Measurements from ENCODE around the gene SPATA24. TPM values are rescaled to one million over a fixed set of nuclear protein-coding genes. Genes with fewer than 3 reads are reported as not detected.
"Not testable (repeated sequence)": the region's sequence is repeated elsewhere in the genome, so short reads cannot be mapped to it uniquely, and the experiment has no call there.

The SPATA24 gene
- total RNA-seq, 2 experiments from 2014 or later: 4.6 to 5.9 TPM

GRCh38 chr5:139416651-139417050 is 12.8 kb upstream of the SPATA24 start:
- intact Hi-C loops (cut with DNase I, micrococcal nuclease): loop anchor here (5.0 to 10.0 kb wide), 4 partner anchors 218 to 348 kb away; no protein-coding TSS in a partner anchor
- Mint-ChIP-seq H3K36me3 (ENCODE audit: low read depth) (peaks cover 54% of the 10 kb centered on the region), H3K4me3 (no peak overlapping the region)

GRCh38 chr5:139415869-139416268 is 12.0 kb upstream of the SPATA24 start:
- Mint-ChIP-seq H3K4me1 (peaks cover 49% of the 10 kb centered on the region), H3K4me3 (peak overlapping the region; percentile 60), H3K27ac (peak overlapping the region; percentile 98), H3K36me3 (ENCODE audit: low read depth) (peaks cover 55% of the 10 kb centered on the region), H3K9me3 (ENCODE audit: low read depth) (no peaks in the 10 kb centered on the region), H3K27me3 (no peaks in the 10 kb centered on the region)
- no peak for DNase-seq
- CTCF ChIA-PET: interaction anchor here (0.5 to 3.5 kb wide), 11 partner anchors 9 to 577 kb away, joined by 3 to 14 read pairs (median 4); partner anchors contain the start of genes PAIP2, SPATA24 and STING1
- intact Hi-C loops (cut with DNase I, micrococcal nuclease): loop anchor here (1.0 to 10.0 kb wide), 13 partner anchors 12 to 349 kb away; partner anchors contain the start of genes DNAJC18 (in 1 of the 2), SPATA24 (in 1 of the 2) and UBE2D2 (in 1 of the 2)
- ATAC-seq: no peak
- POLR2A ChIA-PET: interaction anchor here (0.8 to 1.6 kb wide), 5 partner anchors 12 to 119 kb away, joined by 3 to 7 read pairs (median 5); partner anchors contain the start of genes DNAJC18, SPATA24 and STING1

More at GRCh38 chr5:139416651-139417050, 12.8 kb upstream of the SPATA24 start:
- H3K9me3 Mint-ChIP-seq (ENCODE audit: low read depth): no peaks in the 10 kb centered on the region
- POLR2A ChIA-PET: interaction anchor here (1.5 to 1.6 kb wide), 2 partner anchors 12 to 65 kb away, joined by 3 to 7 read pairs; partner anchors contain the start of genes SPATA24 and STING1
- CTCF ChIA-PET: interaction anchor here (0.5 to 3.5 kb wide), 5 partner anchors 13 to 917 kb away, joined by 3 to 14 read pairs (median 4); partner anchors contain the start of gene SPATA24
- H3K4me1 Mint-ChIP-seq: peaks cover 49% of the 10 kb centered on the region
- DNase-seq (no peak), ATAC-seq (no peak)
- H3K27me3 Mint-ChIP-seq: no peaks in the 10 kb centered on the region
- peak overlapping the region; percentile 98 for H3K27ac Mint-ChIP-seq

- Mint-ChIP-seq H3K4me3 (peak overlapping the region; percentile 60), H3K9me3 (ENCODE audit: low read depth) (no peaks in the 10 kb centered on the region), H3K4me1 (peaks cover 49% of the 10 kb centered on the region), H3K36me3 (ENCODE audit: low read depth) (peaks cover 54% of the 10 kb centered on the region), H3K27ac (peak overlapping the region; percentile 98), H3K27me3 (no peaks in the 10 kb centered on the region)
- DNase-seq: peak; percentile 74
- ATAC-seq: peak; percentile 78
- CTCF ChIA-PET: interaction anchor here (0.8 to 3.5 kb wide), 13 partner anchors 9 to 108 kb away, joined by 3 to 14 read pairs (median 4); partner anchors contain the start of genes DNAJC18, PAIP2, SPATA24 and STING1
- POLR2A ChIA-PET: interaction anchor here (0.6 to 1.6 kb wide), 8 partner anchors 11 to 345 kb away, joined by 3 to 7 read pairs (median 4); partner anchors contain the start of genes DNAJC18, SPATA24 and STING1
- intact Hi-C loops (cut with DNase I, micrococcal nuclease): loop anchor here (1.0 to 10.0 kb wide), 13 partner anchors 11 to 349 kb away; partner anchors contain the start of genes DNAJC18 (in 1 of the 2), SPATA24 (in 1 of the 2) and UBE2D2 (in 1 of the 2)
Observed at GRCh38 chr5:139415221-139415861, 11.5 kb upstream of the SPATA24 start.

DNA sequence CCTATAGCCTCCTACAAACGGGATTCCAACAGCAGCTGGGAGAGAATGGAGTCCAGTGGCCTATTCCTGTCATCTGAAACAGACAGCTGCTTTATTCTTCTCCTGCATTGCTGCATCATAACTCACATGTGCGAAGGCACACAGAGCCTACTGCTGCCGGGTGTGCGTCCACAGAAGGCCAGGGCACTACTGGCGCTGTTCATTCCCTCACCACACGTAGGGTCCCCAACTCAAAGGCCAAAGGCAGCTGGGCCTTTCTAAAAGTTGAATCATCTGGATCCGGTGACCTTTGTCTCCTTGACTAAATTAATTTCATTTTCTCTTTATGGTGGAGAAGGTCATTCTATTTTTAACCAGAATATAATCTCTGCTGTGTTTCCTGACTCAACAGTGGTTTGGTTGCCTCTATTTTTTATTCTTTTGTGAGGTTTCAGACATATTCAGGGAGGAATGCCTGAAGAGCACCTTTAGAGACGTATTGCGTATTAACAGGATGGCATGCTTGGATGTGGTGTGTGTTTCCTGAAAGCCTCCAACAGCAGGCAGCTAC is 10.8 kb upstream of the SPATA24 start:
- peaks cover 53% of the 10 kb centered on the region for H3K36me3 Mint-ChIP-seq (ENCODE audit: low read depth)

DNA sequence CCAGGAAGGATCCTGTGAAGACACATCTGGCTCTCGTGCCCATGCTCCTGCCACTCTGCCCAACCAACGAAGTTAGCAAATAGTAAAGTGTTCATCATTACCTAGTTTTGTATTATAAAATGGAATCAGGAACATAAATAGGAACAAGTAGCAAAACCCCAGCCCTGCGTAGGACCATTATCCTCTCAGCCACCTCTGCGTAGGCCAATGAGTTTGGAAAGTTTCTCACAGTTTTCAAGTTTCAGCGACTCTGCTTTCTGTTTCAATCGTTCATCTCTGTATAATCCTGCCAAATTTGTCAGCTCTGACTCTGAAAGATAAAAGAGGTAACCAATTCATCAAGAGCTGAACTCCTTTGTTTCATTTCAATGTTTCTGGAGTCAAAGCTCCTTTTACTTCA is 10.1 kb upstream of the SPATA24 start:
- Mint-ChIP-seq H3K36me3 (ENCODE audit: low read depth) (peaks cover 49% of the 10 kb centered on the region), H3K4me3 (peak overlapping the region; percentile 15), H3K27ac (peak overlapping the region; percentile 98), H3K27me3 (no peaks in the 10 kb centered on the region), H3K9me3 (ENCODE audit: low read depth) (no peaks in the 10 kb centered on the region), H3K4me1 (peaks cover 49% of the 10 kb centered on the region)
- intact Hi-C loops (cut with DNase I, micrococcal nuclease): loop anchor here (1.0 to 10.0 kb wide), 6 partner anchors 10 to 351 kb away; partner anchors contain the start of gene SPATA24 (in 1 of the 2)
- ATAC-seq (peak; percentile 69), DNase-seq (peak; percentile 58)
- CTCF ChIA-PET: interaction anchor here (0.6 to 3.5 kb wide), 16 partner anchors 8 to 198 kb away, joined by 3 to 14 read pairs (median 4); partner anchors contain the start of genes DNAJC18, PAIP2, SPATA24 and STING1
- POLR2A ChIA-PET: interaction anchor here (0.7 to 1.5 kb wide), 8 partner anchors 10 to 68 kb away, joined by 3 to 6 read pairs (median 4); partner anchors contain the start of genes DNAJC18, MZB1 and SPATA24

More for the DNA sequence above, 10.8 kb upstream of the SPATA24 start:
- ChIA-PET CTCF (interaction anchor here (0.6 to 3.5 kb wide), 14 partner anchors 8 to 152 kb away, joined by 3 to 14 read pairs (median 4); partner anchors contain the start of genes DNAJC18, PAIP2, SPATA24 and STING1), POLR2A (interaction anchor here (0.6 to 1.5 kb wide), 10 partner anchors 22 to 346 kb away, joined by 3 to 6 read pairs (median 4); partner anchors contain the start of genes DNAJC18 and MZB1)
- H3K4me1 Mint-ChIP-seq: peaks cover 49% of the 10 kb centered on the region
- H3K9me3 Mint-ChIP-seq (ENCODE audit: low read depth): no peaks in the 10 kb centered on the region
- no peaks in the 10 kb centered on the region for H3K27me3 Mint-ChIP-seq
- ATAC-seq: peak; percentile 14
- H3K4me3 Mint-ChIP-seq: peak overlapping the region; percentile 60
- peak; percentile 42 for DNase-seq
- intact Hi-C loops (cut with DNase I, micrococcal nuclease): loop anchor here (1.0 to 10.0 kb wide), 13 partner anchors 10 to 350 kb away; partner anchors contain the start of genes SPATA24 (in 2 of the 2), DNAJC18 (in 1 of the 2) and UBE2D2 (in 1 of the 2)
- peak overlapping the region; percentile 98 for H3K27ac Mint-ChIP-seq

DNA sequence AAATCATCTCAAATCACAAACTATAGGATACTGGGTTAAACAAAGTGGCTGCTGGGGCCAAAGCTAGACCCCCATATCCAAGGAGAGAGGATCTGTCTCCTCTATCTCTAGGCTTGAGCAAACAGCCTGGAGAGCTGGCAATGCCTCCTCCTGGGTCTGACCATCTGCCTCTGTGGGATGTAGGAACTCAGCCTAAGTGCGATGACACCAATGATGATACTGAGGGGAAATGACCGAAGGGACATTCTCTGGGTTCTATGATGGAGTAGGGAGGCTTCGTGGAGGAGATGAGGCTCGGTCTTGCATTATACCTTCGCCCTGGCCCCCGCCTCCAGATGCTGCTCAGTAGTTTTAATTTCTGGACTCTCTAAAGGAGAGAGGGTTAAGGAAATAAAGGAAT is 9.3 kb upstream of the SPATA24 start:
- DNase-seq (no peak), ATAC-seq (no peak)
- CTCF ChIA-PET: interaction anchor here (0.9 to 3.5 kb wide), 4 partner anchors 10 to 199 kb away, joined by 3 to 14 read pairs (median 4); partner anchors contain the start of gene SPATA24
- Mint-ChIP-seq H3K27ac (peak overlapping the region; percentile 98), H3K4me1 (peaks cover 49% of the 10 kb centered on the region), H3K36me3 (ENCODE audit: low read depth) (peaks cover 42% of the 10 kb centered on the region), H3K4me3 (no peak overlapping the region), H3K9me3 (ENCODE audit: low read depth) (no peaks in the 10 kb centered on the region), H3K27me3 (no peaks in the 10 kb centered on the region)
- intact Hi-C loops (cut with DNase I, micrococcal nuclease): loop anchor here in 1 of 2 experiments (10.0 kb wide), 2 partner anchors 222 to 352 kb away; no protein-coding TSS in a partner anchor
- POLR2A ChIA-PET: interaction anchor here (1.0 kb wide), 1 partner anchor 9 kb away, joined by 4 read pairs; the partner anchor contains the start of gene SPATA24

DNA sequence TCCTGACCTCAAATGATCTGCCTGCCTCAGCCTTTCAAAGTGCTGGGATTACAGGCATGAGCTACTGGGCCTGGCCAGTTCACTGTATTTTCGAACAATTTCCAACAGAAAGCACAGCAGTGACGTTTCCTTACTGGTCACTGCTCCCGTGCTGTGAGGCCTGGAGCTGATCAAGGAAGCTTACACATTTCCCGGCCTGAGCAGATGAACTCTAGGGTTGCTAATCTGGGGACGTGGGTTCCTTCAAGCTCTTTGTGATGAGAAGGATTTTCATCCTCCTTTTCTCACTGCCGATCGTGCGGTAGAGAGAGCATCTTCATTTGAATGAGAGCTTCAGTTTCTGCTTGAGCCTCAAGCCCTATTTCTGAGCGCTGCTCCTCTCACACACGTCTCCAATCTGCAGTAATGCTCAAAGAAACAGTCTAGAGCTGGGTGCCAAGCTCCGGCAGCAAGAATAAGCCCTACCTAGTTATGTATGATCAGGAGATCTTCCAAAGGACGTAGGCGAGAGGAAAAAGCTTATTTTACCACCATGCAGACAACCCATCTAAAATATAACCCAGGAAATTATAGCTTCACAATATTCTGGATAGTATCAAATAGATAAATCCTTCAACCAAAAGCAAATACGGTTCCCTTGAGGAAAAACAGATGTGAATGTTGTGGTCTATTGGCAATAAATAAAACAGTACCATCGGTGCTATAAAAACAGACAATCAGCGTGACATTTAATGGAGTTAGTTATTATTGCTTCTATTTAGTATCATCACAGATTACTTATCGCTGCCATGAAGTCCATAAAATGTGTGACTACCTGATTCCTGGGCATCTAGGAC is 7.3 kb upstream of the SPATA24 start:
- peaks cover 28% of the 10 kb centered on the region for H3K36me3 Mint-ChIP-seq (ENCODE audit: low read depth)
- CTCF ChIA-PET: interaction anchor here (0.6 to 2.8 kb wide), 9 partner anchors 10 to 237 kb away, joined by 3 to 10 read pairs (median 3); partner anchors contain the start of genes CXXC5 and UBE2D2
- H3K4me1 Mint-ChIP-seq: peaks cover 42% of the 10 kb centered on the region
- intact Hi-C loops (cut with DNase I, micrococcal nuclease): loop anchor here in 1 of 2 experiments (10.0 kb wide), 2 partner anchors 224 to 354 kb away; no protein-coding TSS in a partner anchor
- POLR2A ChIA-PET: interaction anchor here (0.9 kb wide), 1 partner anchor 63 kb away, joined by 3 read pairs; no protein-coding TSS in a partner anchor
- DNase-seq (no peak), ATAC-seq (no peak)
- H3K27ac Mint-ChIP-seq: no peak overlapping the region
- H3K9me3 Mint-ChIP-seq (ENCODE audit: low read depth): no peaks in the 10 kb centered on the region
- no peaks in the 10 kb centered on the region for H3K27me3 Mint-ChIP-seq
- no peak overlapping the region for H3K4me3 Mint-ChIP-seq

GRCh38 chr5:139410121-139410992 is 6.5 kb upstream of the SPATA24 start:
- Mint-ChIP-seq H3K36me3 (ENCODE audit: low read depth) (peaks cover 25% of the 10 kb centered on the region), H3K4me3 (no peak overlapping the region), H3K27ac (no peak overlapping the region), H3K4me1 (peaks cover 33% of the 10 kb centered on the region), H3K9me3 (ENCODE audit: low read depth) (no peaks in the 10 kb centered on the region), H3K27me3 (no peaks in the 10 kb centered on the region)
- ATAC-seq (no peak), DNase-seq (no peak)
- ChIA-PET POLR2A (no interaction called here), CTCF (interaction anchor here (0.5 to 2.8 kb wide), 9 partner anchors 12 to 238 kb away, joined by 3 to 10 read pairs (median 3); partner anchors contain the start of genes CXXC5 and UBE2D2)
- intact Hi-C loops (cut with DNase I, micrococcal nuclease): loop anchor here in 1 of 2 experiments (10.0 kb wide), 2 partner anchors 224 to 354 kb away; no protein-coding TSS in a partner anchor

GRCh38 chr5:139409116-139409515 is 5.2 kb upstream of the SPATA24 start:
- H3K4me1 Mint-ChIP-seq: peaks cover 32% of the 10 kb centered on the region
- intact Hi-C loops (cut with DNase I, micrococcal nuclease); H3K9me3 Mint-ChIP-seq (ENCODE audit: low read depth); H3K27me3 Mint-ChIP-seq; ATAC-seq; H3K27ac Mint-ChIP-seq; DNase-seq; POLR2A ChIA-PET; H3K4me3 Mint-ChIP-seq: not testable (repeated sequence)
- peaks cover 20% of the 10 kb centered on the region for H3K36me3 Mint-ChIP-seq (ENCODE audit: low read depth)
- CTCF ChIA-PET: interaction anchor here (1.7 to 2.8 kb wide), 2 partner anchors 102 to 239 kb away, joined by 3 to 10 read pairs; partner anchors contain the start of gene CXXC5
